ENCODE data around the gene EMP1. TPM values are rescaled to one million over a fixed set of nuclear protein-coding genes. Genes with fewer than 3 reads are reported as not detected.

Gene EMP1
- total and polyA plus RNA-seq, 9 of the 15 experiments (the other 6 are each of a cell fraction or from before 2014, with no cell fraction given), result 0.10 to 0.60 TPM; not detected in 7

DNA sequence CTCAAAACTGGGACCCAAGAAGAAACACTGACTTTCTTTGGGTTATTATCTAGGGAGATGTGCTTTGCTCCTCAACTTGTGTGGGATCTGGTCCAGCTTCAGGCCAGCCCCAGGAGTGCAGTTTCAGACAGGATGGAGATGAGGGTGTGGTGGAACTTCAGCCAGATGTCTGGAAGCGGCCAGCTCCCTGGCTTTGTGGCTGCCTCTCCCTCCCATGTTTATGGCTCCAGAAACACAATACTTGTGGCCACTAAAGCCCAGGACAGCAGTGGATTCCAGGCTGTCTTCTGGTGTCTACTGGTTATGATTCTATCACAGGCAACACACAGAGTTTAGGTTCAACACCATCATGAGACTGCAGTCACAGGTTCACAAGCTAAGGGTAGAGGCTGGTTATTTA lies 44.2 kb upstream of the EMP1 start (continued):
- TF ChIP-seq HDAC1 (IDR thresholded peaks at IDR 0.05), result no peak

DNA sequence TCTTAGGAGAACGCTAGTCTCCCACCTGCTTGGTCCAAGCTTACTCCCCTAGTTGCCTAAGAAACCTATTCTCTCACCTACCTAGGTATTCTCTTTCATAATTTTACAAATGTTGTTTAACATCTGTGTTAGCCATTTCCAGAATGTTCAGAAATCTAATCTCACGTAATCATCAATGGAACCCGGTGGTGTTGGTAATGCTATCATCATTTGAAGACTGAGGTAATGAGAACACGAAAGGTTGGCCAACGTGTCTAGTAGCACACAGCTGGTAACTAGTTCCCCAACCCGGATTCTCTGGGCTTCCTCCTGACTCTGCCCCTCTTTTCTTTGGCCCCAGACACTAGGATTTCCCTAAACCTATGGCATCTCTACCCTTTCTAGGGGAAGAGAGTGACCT lies 43.8 kb upstream of the EMP1 start:
- no peak for DNase-seq (ENCODE audit: extremely low read depth in 1 of 4, low spot score in 3 of 4)
- CTCF ChIA-PET (ENCODE audit: low intra/inter-chr PET ratio), result no interaction called here
- no peaks in the 10 kb centered on the region for H3K9me3 ChIP-seq (replicated peaks; ENCODE audit: control insufficient read depth, insufficient read depth, low read depth, low read length)
- H4K20me1 ChIP-seq (replicated peaks; ENCODE audit: control insufficient read depth, insufficient read depth, low read length), result no peaks in the 10 kb centered on the region
- H3K4me2 ChIP-seq (ENCODE audit: insufficient read depth, low read length), result no peak overlapping the region
- in situ Hi-C loops (cut with MboI) (no loop called here), intact Hi-C loops (cut with micrococcal nuclease) (no loop called here)
- no TSS peak for BruUV-seq (replicated peaks)
- no peaks in the 10 kb centered on the region for H3K4me1 ChIP-seq (replicated peaks in 1 of 2; ENCODE audit: control insufficient read depth in 2 of 2, insufficient read depth in 2 of 2, low read length in 2 of 2)
- no peak for FAIRE-seq
- no peaks in the 10 kb centered on the region for H3K36me3 ChIP-seq (ENCODE audit: control insufficient read depth, insufficient read depth, low read length)
- no peak overlapping the region for H3K4me3 ChIP-seq
- no peak overlapping the region for H3K9ac ChIP-seq (ENCODE audit: insufficient read depth in 1 of 2, low read depth in 2 of 2, low read length in 2 of 2)
- no peaks in the 10 kb centered on the region for H3K79me2 ChIP-seq (ENCODE audit: control insufficient read depth, insufficient read depth, low read length)
- H3K27ac ChIP-seq (ENCODE audit: extremely low read depth, low read depth, low read length), result no peak overlapping the region
- no peak overlapping the region for H2AFZ ChIP-seq (ENCODE audit: low read depth, low read length)
- 0% methylated on average over 6 of the region's 6 CpGs for WGBS (ENCODE audit: insufficient coverage, low coverage, missing lambda C conversion rate)
- TF ChIP-seq FOXP1 (CRISPR knock-in tag; IDR thresholded peaks at IDR 0.05), result no peak
- TF ChIP-seq, protein P1, sequence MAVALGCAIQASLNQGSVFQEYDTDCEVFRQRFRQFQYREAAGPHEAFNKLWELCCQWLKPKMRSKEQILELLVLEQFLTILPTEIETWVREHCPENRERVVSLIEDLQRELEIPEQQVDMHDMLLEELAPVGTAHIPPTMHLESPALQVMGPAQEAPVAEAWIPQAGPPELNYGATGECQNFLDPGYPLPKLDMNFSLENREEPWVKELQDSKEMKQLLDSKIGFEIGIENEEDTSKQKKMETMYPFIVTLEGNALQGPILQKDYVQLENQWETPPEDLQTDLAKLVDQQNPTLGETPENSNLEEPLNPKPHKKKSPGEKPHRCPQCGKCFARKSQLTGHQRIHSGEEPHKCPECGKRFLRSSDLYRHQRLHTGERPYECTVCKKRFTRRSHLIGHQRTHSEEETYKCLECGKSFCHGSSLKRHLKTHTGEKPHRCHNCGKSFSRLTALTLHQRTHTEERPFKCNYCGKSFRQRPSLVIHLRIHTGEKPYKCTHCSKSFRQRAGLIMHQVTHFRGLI (CRISPR knock-in tag; IDR thresholded peaks at IDR 0.05), result no peak
- TF ChIP-seq, protein P2, sequence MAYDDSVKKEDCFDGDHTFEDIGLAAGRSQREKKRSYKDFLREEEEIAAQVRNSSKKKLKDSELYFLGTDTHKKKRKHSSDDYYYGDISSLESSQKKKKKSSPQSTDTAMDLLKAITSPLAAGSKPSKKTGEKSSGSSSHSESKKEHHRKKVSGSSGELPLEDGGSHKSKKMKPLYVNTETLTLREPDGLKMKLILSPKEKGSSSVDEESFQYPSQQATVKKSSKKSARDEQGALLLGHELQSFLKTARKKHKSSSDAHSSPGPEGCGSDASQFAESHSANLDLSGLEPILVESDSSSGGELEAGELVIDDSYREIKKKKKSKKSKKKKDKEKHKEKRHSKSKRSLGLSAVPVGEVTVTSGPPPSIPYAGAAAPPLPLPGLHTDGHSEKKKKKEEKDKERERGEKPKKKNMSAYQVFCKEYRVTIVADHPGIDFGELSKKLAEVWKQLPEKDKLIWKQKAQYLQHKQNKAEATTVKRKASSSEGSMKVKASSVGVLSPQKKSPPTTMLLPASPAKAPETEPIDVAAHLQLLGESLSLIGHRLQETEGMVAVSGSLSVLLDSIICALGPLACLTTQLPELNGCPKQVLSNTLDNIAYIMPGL (CRISPR knock-in tag; IDR thresholded peaks at IDR 0.05), result no peak
- TF ChIP-seq XRCC4 (IDR thresholded peaks at IDR 0.05; ENCODE audit: extremely low read depth, insufficient read depth, insufficient read length), result no peak
- ATAC-seq, result no peak
- POLR2A ChIA-PET, result interaction anchor here (0.7 kb wide), 1 partner anchor 15 kb away, joined by 3 read pairs; no protein-coding TSS in a partner anchor
- H3K9me1 ChIP-seq (ENCODE audit: control insufficient read depth, insufficient read depth, low read length), result no peaks in the 10 kb centered on the region
- no peaks in the 10 kb centered on the region for H3K27me3 ChIP-seq (ENCODE audit: control insufficient read depth in 2 of 2, insufficient read depth in 2 of 2, low read length in 2 of 2)
